NCI-H82 (cell line): Measurements from ENCODE around the gene PFDN1.
A peak's percentile ranks its signal among the peaks of the same experiment; 100 is the strongest.

Experiments used
- DNase-seq: peaks from one replicate; lab custom pipeline; 2025; lab: John Stamatoyannopoulos, UW

Gene PFDN1

DNA sequence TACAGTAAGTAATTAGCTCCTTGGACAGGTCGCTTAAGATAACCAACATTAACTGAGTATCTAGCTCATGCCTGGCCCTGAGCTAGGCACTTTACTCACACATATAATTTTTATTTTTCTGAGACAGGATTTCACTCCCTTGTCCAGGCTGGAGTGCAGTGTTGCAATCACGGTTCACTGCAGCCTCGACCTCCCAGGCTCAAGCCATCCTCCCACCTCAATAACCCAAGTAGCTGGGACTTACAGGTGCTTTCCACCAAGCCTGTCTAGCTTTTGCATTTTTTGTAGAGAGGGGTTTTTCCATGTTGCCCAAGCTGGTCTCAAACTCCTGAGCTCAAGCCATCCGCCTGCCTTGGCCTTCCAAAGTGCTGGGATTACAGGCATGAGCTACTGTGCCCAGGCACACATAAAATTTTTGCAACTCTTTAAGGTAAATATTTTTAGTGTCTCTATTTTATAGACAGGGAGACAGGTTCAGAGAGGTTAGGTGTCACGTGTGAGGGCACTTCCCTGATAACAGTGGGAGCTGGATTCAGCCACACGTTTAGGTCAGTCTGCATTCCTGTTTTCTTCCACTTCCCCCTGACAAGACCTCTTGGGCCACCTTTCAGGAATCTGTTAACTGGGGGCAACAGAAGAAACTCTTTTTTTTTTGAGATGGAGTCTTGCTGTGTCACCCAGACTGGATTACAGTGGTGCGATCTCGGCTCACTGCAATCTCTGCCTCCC lies 25.3 kb upstream of the PFDN1 start:
- no peak for DNase-seq

DNA sequence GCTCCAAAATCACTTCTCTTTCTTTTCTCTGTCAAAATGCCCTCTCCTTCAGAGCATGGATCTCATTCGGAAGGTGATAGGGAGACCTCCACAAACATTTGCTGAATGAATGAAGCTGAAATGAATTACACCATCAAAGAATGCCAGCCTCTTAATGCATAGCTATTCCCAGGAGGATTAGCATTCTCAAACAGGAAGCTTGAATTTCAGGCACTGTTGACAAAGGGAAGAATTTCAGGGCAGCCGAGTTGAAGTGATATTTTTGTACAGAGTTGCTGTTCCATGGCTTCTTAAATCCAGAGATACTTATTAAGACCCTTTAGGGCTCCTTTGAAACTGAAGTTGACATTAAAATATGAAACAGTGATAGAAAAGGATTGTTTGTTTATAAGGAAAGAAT lies 24.7 kb upstream of the PFDN1 start:
- DNase-seq: peak; percentile 33

DNA sequence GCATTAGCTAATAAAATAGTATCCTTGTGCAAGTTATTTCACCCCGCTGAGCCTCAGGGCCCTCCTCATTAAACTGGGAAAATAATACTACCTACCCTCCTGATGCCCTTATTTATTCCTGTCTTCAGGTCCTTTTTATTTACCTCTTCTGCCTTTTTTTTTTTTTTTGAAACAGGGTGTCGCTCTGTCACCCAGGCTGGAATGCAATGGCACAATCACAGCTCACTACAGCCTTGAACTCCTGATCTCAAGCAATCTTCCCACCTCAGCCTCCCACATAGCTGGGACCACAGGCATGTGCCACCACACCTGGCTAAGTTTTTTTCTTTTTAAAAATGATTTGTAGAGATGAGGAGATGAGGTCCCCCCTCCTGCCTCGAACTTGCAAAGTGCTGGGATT lies 22.6 kb upstream of the PFDN1 start:
- DNase-seq: no peak

DNA sequence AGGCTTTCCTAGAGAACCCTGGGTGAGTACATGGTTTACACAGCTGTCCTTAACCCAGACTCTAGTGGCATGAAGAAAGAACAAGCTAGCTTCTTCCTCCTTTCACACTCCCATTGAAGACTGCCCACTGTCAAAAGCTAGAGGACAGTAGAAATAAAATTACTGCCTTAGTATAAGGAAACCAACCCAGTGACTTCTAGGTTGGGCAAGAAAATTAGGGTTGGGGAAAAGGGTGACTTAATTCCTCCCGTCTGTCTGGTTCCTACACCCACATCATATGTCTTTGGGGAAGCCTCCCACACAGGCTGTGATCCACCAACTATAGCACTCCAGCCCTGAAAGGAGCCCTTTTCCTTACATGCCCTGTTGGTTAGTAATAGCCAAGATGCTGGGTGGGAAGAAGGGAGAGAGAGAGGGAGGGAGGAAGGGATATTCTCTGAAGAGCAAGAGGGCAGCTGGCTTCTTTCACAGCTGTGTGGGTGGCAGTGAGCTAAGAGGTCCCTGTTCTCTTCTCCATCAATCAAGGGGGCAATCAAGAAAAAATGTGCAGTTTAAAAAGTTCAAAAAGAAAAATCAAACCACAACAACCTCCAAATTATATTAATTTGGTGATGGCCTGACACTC lies 21.8 kb upstream of the PFDN1 start:
- DNase-seq: no peak

DNA sequence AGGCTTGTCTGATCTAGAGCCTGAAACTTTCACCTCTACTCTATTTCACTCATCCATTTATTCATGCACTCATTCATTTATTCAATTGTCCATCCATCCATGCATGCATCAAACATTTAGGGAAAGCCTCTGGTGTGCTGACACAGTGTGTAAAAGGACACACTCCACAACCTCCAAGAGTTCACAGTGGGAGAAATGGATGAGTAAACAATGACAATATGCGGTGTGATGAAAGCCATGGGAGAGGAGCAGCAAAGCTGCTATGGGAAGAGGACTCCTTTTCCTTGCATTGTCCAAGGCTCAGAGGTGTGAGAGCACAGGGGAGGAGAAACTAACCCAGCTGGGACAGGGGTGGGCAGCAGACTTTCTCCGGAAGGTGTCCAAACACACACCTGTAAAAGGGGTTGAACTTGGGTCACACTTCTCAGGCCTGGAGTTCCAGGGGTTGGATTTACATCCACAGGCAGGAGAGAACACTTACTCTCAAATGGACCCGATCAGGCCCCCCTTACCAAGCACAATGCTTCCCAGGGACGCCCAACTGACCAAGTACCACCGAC lies 21.2 kb upstream of the PFDN1 start:
- no peak for DNase-seq

DNA sequence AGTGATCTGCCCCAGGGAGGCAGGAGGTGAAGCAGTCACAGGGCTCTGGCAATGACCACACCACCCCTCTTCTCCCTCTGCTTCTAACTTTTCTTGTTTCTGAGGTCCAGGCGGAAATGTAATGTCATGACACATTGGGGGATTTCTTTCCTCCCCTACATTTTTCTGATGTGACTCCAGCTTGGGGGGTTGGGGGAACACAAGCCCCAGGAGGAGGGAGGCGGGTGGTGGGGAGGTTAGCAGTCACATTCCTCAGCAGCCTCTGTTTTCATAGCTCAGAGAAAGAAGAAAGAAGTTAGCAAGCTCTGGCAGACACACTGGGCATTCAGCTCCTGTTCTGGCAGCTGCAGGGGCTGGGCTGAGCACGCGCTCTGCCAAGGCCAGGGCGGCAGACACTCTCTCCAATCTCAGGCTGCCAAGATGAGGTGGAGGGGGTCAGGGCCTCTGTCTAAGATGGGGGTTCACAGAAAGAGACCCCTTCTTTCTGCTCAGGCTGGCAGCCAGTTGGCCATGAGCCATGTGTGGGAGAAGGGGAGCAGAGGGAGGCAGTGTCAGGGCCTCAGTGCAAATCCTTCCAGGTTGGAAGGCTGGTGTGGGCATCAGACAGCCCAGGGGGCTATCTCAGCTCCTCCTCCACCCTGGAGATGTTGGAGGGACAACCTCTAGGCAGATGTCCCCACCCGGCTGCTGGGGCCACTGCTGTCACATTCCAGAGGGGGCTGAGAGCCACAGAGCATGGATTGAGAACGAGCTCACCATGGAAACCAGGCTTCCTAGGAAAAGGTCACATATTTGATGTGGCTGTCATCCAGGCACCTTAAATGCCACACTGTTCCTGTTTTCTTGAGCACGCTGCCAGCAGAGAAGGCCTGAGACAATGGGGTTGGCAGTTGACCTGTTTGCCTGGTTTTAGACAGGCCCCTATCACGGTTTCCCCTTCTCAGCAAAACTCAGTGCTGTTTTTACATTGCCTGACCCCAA lies 20.1 kb upstream of the PFDN1 start:
- DNase-seq: no peak

DNA sequence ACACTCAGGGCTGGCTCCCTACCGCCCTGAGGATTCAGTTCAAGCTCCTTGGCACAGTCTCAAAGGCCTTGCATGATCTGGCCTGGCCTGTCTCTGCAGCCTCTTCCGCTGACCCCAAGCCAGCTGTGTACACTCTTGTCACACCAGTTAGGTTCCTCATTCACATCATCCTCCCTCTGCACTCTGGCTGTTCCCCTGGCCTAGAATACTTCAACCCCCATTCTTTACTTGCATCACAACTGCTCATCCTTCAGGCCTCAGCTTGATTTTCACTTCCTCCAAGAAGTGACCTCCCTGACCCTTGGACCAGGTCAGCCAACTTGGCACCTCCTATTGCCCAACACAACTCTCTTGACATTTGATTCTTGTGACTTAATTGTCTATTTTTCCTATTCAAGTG lies 18.9 kb upstream of the PFDN1 start:
- DNase-seq: no peak

DNA sequence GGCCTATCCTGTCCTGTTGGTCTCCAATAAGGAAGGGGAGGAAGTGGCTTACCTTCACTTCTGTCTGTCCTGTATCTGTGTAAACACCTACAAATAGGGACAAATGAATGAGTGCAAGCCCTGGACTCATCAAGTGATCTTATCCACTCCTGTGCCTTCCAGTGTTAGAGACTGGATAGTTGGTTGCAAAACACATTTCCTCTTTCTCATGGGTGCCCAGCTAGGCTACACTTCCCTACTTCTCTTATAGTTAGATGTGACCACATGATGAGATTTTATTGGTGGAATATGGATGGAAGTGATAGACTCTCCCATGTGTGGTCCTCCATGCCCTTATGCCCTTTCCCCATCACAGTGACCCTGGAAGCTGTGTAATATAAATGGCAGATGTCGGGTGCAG lies 16.9 kb upstream of the PFDN1 start:
- DNase-seq: no peak

DNA sequence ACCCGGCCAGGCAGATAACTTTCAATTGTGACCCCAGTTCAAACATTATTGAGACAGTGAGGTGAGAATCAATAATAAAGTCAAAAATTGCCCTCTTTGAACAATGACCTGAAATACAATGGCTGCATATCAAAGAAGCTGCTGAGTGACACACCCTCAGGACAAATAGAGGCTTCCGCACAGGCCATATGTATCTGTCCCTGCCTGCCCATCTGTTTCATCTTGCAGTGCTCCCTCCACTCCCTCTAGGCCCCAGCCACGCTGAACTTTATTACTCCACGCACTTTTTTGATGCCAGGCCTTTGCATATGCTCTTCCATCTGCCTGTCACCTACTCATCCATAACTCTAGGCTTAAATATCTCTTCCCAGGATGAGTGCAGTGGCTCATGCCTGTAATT lies 15.9 kb upstream of the PFDN1 start:
- no peak for DNase-seq

DNA sequence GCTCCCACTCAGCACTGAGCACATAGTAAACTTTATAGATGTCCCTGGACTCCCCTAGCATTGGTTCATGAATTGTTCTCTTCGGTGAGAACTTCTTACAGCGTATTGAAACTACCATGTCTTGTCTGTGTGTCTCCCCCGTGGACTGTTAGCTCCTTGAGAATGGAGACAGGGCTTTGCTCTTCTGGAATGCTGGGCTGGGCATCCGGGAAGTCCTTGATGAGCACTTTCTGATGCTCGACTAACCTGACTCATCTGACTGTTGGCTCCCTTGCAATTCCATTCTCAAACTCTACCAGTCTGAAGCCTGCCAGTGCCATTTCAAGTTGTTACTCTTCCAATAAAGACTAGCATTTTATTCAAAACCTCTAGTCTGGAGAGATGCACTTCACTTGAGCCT lies 15.0 kb upstream of the PFDN1 start:
- DNase-seq: no peak

DNA sequence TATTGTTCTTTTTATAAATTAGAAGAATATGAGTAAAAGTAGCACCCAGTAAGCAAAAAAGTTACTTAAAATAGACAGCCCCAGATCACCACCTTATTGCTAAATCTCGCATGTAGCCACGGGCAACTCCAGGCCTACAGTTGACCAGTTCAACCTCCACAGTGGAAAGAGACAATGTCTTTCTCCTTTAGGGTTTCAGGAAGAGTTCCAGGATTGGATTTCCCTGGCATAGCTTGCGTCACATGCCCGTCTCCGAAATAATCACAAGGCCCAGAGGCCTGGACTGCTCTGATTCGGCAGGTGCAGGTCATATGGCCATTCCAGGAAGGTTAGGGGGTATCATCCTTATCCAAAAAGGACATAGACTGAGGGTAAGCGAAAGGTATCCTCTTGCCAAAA lies 9.9 kb upstream of the PFDN1 start:
- no peak for DNase-seq

DNA sequence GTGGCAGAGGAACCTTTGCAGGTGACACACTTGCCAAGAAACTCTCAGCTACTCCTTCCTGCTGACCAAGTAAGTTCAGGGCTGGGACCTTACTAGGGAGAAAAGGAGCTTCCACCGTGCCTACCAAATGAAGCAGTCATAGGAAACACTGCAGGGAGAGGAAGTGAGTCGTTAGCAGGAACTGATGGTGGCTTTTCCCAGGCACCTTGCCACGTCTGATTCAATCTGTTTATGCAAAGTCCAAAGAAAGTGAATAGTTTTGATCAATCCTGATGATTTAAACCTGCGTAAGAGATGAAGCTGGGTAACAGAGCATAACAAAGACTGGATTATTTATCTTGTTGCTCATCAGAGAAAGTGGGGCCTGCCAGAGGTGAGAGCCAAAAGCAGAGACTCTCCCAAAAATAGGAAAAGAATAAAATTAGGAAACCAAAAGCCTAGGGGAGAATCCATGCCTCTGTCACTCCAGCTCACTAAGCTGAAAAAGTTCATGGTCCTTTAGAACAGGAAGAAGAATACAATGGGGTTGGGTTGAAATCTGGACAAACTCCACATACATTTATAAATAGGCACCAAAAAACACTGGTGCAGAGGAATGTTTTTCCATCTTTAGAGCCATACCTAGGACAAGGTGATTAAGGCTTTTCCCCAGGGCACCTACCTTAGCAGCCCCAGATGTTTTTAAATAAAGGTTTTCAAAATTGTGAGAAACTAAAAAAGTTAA lies 9.3 kb upstream of the PFDN1 start:
- DNase-seq: no peak

DNA sequence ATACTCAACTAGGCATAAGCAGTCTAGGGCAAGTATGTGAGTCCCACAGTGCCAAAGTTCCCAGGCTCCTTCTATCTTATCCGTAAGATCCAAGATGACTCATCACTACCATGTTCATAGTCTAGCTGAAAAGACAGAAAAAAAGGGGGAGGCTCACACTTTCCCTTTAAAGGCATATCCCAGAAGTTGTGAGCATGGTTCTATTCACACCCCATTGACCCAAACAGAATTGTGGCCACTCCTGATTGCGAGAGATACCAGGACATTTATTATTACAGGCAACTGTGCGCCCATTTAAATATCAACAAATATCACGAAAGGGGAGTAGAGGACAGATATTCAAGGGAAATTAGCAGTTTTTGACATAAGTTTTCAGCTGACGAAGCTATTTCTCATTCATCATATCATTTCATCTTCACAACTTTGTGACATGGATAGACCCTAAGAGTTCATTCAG lies 8.1 kb upstream of the PFDN1 start:
- DNase-seq: no peak

DNA sequence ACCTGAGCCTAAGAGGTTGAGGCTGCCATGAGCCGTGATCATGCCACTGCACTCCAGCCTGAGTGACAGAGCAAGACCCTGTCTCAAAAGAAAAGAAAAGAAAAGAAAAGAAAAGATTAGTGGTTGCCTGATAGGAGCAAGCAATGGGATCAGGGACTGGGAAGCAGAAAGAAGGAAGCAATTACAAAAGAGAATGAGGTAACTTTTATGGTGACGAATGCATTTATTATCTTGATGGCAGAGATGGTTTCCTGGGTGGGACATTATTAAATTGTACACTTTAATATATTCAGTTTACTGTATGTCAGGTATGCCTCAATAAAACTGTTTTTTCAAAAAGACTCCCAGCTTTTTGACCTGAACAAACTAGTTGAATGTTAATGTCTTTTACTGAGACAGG lies 7.5 kb upstream of the PFDN1 start:
- DNase-seq: no peak

DNA sequence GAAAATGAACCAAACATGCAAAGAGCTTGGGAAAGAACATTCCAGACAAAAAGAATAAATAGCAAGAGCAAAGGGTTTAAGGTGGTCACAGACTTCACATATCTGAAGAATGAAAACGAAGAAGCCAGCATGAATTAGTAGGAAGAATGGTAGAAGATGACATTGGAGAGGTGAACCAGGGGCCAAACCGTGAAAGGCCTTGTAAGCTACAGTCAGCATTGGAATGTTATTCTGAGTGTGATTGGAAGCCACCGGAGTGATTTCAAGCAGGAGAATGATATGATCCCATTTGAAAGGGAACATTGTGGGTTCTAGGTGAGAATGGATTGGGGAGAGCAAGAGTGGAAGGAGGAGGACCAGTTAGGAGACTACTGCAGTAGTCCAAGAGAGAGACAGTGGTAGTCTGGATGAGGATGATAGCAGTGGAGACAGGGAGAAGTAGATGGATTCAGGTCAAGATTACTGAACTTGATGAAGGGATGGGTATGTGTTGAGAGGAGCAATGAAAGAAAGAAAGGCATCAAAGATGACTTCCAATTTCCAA lies 6.9 kb upstream of the PFDN1 start:
- DNase-seq: no peak

DNA sequence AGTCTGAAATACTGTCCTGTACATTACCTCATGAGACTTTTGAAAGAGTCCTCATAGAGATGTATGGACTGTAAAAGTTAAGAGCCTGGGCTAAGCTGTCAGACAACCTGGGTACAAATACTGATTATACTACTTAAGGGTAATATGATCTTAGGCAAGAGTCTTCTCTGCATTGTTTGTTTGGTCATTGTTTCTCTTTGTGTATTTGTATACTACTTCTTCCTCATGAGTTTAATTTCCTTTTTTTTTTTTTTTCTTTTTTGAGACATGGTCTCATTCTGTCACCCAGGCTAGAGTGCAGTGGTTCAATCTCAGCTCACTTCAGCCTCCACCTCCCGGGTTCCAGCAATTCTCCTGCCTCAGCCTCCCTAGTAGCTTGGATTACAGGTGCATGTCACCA lies 2.6 kb upstream of the PFDN1 start:
- DNase-seq: peak; percentile 4

DNA sequence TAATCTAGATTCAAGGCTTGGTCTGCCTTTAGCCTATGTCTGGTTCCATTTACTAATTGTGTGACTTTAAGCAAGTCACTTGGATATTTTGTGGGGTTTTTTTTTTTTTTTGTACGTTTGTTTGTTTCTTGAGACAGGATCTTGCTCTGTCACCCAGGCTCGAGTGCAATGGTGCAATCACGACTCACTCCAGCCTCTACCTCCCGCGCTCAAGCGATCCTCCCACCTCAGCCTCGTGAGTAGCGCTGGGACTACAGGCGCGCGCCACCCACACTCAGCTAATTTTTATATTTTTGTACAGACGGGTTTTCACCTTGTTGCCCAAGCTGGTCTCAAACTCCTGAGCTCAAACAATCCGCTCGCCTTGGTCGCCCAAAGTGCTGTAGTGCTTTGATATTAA lies 1.1 kb upstream of the PFDN1 start:
- DNase-seq: no peak

DNA sequence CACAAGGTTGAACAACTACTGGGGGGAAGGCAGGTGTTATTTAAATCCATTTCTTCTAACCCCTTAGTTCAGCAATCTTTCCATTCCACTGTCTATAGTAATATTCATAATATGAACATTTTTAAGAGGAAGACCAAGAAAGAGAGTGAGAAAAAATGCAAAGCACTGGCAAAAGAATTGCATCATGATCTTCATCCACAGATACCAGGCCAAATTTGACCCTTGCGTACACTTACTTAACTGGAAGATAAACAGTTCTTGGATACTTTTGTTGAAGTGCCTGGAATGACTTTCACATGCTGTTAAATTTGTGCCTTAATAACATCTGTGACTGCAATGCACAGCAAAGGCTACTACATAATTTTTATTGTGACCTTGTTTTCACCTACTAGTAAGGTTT lies 1.8 kb downstream of the PFDN1 start:
- no peak for DNase-seq

DNA sequence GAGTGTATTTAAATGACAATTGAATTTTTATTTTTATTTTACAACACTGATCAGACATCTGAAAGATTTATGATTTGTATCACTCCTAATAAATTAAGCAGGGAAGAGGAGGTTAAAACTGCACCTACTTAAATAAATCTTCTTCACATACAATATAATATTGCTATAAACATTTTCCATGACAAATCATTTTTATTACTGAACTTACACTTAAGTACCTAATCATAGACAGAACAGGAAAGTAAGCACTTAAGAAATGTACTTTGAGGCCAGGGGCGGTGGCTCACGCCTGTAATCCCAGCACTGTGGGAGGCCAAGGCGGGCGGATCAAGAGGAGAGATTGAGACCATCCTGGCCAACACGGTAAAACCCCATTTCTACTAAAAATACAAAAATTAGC lies 3.8 kb downstream of the PFDN1 start:
- DNase-seq: no peak

DNA sequence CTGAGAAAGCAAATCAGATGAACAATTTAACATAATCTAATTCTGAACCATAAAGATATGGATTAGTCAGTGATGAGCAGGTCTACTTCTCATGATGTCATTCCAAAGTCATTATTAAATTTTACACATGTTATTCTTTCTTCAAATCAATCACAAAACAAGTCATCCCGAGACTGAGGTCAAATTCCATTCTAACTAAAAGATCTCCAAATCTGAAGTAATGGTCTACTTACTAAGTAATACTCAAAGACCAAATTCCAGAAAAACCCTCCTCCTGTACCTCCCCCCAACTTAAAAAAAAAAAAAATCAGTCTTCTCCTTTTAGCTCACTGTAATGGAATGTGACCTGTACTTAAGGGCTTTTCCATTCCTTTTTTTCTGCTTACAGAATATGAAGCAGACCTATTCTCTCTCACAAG lies 4.7 kb downstream of the PFDN1 start:
- DNase-seq: no peak

DNA sequence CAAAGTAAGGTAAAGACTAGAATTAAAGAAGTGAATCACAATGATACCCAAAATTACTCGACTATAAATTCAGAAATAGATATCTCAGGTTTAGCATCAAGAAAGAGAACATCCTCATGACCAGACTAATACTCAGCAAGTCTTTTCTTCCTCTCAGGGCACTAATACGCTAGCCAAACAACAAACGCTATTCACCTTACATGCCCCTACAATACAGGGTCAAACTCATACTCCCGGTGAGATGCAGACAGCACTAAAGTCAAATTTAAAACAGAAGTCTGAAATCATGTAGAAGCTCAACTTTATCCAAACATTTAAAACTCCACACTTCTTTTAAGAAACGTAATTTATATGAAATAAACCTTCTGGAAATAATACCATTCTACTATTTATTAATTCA lies 5.6 kb downstream of the PFDN1 start:
- peak; percentile 15 for DNase-seq

DNA sequence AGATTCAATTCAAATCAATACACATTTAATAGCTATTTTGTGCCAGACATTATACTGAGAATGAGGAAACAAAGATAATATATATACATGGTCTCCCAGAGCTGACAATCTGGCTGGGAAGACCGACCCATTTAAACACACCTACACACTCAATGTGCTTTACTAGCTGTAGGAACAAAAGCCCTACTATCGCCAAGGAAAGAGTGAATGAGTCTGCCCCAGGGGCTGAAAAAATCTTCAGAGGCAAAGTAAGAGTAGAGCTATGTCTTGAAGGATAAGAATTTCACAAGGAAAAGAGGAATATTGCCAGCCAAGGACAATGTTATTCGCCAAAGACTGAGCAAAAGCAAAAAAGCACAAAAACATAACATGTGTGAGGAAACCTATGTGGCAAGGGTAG lies 6.6 kb downstream of the PFDN1 start:
- no peak for DNase-seq
